HG02840 (cell line): ENCODE measurements around the gene CREB3L2.
"Not testable (repeated sequence)": the region's sequence is repeated elsewhere in the genome, so short reads cannot be mapped to it uniquely, and the experiment has no call there.

Experiments used
- ATAC-seq: cut with Tn5 transposase; IDR thresholded peaks from one replicate; pipeline ENCODE4 v1.9.1; 2021; ENCODE audit warnings: mild to moderate bottlenecking, moderate library complexity, moderate number of reproducible peaks; ENCODE audit not compliant: unreplicated experiment, low FRiP score

The CREB3L2 gene

DNA sequence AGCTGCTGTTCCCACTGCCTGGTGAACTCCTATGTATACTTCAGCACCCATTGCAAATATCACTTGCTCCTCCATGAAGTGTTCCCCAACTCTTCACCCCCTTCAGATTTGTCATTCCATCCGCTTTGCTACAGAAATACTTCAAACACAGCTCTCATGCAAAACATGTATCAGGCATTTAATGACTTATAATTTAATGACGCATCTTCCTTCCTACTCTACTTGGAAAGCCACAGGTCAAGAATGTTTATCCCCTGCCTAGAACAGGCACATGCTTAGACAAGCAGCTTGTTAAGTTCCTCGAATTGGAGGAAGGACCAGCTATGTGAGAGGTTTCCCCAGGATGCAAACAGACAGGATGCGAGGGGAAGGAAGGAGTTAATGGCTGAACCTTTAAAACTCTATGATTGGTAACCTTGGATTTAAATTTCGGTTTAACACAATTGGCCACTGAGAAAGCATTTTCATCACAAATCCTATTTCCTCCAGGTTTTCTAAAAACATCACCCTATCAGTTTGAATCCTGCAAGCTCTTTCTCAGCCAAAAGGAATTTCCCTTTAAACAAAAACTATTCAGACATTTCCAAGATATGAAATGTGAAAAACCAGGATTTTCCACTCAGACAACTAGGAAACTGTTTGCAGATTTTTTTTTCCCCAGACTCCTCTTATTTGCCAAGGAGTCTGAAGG lies 11.5 kb downstream of the CREB3L2 start:
- ATAC-seq = no peak

DNA sequence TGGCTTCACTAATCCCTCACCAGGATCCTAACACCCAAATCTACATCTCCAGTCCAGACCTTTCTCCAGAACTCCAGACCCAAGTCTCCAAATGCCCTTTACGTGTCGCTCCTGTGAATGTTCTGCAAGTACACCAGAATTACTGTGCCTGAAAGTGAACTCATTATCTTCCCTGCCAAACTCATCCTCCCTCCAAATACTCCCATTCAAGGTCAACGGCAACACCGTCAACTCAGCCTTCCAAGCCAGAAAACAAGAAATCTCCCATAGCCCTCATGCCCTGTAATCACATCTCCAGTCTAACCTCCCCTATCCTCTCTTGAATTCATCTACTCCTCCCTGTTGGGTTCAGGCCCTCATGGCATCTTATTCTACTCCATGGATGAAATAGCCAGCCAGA lies 12.3 kb downstream of the CREB3L2 start:
- ATAC-seq = no peak

DNA sequence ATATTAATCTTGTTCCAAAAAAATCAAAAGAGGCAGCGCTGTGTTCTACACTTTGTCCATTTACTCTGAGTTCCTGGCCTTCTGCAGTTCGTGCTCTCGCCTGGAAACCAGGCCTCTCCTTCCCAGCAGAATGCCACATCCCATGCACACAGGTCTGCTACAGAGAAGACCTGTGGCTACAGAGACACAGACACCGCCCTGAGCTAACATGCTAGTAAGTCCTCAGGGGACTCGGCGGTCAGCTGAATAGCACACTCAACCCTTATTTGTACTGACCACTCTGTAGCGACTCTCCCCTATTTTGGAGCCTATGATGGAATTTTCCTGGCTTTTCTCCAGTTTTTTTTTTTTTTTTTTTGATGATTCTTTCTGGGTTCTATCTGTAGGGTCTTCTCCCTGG lies 12.8 kb downstream of the CREB3L2 start:
- no peak for ATAC-seq

DNA sequence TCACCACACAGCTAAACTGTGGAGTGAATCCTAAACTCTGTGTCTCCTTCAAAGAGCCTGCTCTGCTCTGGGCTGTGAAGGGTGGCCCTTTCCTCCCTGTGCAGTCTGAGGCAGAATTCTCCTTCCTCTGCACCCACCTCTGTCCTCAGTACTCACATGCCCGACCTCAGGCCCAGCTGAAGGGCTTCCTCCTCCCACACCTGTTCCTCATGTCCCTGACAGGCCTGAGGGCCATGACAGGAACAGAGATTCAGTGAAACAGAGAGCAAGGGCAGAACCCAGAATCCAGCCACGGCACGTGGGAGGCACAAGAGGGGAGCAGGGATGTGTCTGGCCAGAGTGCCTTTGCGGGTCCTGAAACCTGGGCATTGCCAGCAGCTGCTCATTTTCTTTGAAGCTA lies 13.9 kb downstream of the CREB3L2 start:
- peak; percentile 46 for ATAC-seq

DNA sequence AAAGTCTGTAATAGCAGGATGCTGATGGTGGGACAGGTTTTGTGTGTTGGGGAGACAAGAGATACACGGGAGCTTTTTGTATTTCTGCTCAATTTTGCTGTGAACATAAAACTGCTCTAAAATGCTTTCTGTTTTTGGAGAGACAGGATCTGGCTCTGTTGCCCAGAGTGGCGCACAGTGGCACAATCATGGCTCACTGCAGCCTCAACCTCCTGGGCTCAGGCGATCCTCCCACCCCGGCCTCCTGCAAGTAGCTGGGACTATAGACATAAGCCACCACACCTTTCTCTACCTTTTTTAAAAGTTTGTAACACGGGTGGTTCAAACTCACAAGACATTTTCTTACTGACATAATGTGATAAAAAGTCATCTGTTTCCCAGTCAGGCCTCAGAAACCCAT lies 14.3 kb downstream of the CREB3L2 start:
- no peak for ATAC-seq

DNA sequence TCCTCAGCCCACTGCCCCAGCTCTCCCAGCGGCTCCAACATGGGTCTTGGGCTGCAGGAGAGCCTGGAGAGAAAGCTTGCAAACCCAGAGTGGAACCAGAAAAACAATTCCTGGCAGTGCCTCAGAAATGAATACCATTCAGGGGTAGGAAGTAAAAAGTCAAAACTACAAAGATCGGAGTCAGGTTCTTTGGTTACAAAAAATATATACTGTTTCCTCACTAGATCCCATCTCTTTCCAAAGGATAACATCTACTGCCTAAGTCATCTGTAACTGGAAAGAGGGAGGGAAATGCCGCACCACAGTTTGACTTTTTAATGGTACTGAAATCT lies 14.9 kb downstream of the CREB3L2 start:
- no peak for ATAC-seq

DNA sequence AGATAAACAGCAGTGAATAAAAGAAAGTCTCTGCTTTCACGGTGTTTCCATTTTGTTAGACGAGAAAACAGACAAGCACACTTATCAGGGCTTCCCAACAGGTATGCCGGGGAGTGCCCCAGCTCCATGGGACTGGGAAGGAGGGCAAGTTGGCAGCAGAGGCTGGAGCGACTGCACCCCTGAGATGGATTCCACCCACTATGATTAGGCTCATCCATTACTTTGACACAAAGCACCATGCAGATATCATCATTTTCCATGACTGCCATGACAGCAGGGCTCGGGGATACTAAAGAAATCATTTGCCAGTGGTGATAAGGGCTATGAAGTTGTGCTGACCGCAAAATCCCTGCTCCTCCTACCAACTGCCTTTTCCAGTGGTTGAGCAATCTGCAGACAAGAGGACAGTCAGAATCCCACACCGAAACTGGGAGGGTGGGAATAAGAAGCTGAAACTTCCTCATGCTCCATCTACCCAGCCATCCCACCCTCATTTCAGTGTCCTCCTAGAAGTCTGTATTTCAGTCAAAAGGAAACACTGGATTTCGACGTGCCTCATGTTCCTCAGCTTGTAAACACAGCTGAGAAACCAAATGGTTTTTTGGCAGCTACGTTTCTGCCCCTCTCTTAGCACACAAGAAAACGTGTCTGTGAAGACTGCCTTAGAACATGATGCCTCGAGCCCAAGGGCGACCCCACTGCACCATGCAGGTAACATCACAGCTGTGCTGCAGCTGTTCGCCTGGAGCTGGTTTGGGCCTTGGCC lies 15.5 kb downstream of the CREB3L2 start:
- ATAC-seq = no peak

DNA sequence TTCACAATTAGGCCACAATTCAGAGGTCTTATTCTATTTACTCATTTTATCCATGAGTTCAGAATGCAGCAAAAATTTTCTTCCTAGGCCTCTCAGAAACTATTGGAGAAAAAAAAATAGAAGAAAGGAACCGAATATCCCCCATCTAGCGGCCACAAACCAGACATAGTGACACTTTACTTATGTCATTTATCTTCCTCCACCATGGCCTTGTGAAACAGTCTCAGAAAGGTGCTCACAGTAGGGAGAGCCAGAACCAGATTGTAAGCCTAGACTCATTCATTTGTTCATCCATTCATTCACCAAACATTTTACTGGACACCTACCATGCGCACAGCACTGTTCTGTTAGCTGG lies 16.0 kb downstream of the CREB3L2 start:
- peak; percentile 37 for ATAC-seq

DNA sequence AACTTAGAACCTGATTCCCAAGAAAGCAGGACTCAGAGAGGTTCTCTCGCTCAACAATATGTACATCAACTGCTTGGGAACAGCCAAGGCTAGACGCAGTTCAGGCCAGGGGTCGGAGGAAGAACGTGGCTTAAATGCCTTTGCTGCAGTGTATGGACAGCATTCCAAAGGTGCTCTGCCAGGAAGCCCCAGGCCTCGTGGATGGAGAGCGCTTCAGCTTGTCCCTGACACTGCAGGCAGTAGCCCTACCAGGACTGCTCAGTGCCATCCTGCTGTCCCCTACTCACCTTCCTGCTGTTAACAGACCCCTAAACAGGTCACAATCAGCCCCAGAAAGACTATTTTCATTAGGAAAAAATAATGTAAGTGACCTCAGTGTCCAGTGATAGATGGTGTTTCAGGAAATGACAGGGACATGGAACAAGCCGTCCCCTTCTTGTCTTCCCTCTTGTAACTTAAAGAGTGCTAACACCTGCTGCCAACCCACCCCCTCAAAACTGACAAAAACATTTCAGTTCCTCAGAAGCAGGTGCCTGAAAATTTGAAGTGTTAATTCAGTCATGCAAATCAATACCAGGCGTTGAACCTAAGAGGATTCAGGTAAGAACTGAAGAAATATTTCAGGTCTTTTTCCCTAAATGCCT lies 16.5 kb downstream of the CREB3L2 start:
- peak; percentile 50 for ATAC-seq

DNA sequence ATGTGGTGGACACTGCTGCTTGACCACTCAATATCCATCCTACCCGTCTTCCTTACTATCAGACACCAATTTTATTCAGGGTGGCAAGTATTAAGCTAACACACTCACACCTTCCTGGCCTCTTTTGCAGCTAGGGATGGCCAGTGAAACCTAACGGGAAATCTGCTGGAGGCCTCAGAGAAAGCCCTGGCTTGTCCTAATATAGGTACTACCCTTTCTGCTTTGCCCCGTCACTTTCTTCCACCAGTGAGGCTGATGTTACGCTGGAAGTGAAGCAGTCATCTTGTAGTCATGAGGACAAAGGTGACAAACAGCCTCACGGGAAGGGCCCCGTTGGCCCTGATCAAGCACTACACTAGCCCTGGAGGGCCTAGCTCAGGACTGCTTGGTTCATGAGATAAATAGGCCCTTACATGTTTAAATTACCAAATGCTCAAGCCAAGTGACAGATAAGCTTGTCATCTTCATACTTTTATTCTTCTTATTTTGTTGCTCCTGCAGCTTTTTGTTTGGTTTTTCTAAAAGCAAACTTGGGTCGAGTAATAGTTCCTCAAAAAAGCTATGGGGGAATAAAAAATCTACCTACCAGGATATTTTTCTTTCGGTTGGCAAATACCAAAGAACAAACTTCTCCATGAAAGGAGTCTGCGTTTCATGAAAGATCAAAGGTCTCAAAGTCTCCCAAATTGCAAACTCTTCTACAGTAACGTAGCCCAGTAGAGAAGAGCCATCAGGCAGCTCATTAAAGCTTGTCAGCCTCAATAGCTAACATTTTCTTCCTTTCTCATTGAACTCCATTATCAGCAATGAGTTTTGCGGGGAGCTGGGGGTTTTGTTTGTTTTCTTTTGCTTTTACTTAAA lies 17.5 kb downstream of the CREB3L2 start:
- no peak for ATAC-seq

DNA sequence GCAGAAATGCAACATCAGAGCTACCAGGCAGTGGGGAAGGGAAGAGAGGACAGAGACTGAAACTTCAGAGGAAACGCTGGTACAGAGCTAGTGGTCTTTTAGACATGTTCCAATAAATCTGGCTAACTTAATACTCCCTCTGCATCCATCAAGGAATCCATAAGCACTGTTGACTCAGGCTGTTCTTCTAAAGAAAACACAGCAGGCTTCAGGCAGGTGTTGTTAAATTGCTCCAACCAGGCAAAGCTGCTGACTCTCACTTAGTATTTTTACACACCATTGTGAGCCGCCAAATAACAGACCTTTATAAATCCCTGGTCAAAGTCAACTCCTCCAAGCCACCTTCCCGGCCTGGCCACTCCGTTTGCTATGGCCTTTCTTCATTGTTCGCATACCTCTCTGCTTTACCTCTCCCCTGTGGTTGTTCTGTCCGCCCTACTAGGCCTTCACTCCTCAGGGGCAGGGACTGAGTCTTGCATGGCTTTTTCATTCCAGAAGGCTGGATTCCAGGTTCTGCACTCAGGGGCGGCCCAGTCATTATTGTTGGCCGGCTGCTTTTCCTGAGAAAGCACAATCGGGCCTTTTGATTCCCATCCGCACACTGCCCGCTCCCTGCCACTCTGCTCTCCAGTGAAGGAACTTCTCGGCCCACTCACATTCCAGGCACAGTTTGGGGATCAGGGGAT lies 18.4 kb downstream of the CREB3L2 start:
- no peak for ATAC-seq

DNA sequence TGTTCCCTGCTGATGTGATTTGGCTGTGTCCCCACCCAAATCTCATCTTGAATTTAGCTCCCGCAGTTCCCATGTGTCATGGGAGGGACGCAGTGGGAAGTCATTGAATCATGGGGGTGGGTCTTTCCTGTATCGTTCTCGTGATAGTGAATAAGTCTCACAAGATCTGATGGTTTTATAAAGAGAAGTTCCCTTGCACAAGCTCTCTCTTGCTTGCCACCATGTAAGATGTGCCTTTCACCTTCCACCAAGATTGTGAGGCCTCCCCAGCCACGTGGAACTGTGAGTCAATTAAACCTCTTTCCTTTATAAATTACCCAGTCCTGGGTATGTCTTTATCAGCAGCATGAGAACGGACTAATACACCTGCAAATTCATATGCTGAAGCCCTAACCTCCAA lies 19.5 kb downstream of the CREB3L2 start:
- ATAC-seq = not testable (repeated sequence)

DNA sequence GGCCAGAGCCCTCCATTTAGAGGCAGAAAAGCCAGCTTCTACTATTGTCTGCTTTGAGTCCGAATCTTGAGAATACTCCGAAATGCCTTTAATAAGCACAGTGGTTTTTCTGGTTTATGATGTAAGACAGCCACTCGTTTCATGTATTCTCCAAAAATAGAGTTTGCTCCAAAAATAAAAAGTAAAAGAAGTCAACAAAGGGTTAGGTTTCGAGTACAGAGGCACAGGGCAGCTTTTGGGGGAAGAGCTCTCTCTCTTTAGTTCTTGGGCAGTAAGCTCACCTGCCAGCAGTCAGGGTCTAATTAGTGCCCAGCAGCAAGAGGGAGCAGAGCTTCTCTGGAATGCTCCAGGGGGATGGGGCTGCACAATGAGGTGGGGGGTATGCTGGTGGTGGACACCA lies 20.2 kb downstream of the CREB3L2 start:
- ATAC-seq = peak; percentile 48

DNA sequence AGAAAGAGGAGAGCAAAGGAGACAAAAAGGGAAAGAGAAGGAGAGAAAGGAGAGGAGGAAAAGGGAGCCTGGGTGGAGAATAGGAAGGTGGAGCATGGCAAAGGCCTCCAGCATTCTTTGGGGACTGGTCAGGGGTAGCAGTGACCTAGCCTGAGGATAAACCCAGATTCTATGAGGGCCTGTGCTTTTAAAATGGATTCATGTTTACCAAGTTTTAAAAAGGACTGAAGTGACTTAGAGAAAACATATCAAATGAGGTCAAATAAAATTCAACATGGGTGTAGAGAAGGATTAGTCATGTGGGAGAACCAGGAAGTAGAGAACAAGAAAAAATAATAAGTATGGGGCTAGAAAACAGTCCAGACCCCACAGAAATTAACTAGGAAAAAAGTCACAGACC lies 20.7 kb downstream of the CREB3L2 start:
- no peak for ATAC-seq

DNA sequence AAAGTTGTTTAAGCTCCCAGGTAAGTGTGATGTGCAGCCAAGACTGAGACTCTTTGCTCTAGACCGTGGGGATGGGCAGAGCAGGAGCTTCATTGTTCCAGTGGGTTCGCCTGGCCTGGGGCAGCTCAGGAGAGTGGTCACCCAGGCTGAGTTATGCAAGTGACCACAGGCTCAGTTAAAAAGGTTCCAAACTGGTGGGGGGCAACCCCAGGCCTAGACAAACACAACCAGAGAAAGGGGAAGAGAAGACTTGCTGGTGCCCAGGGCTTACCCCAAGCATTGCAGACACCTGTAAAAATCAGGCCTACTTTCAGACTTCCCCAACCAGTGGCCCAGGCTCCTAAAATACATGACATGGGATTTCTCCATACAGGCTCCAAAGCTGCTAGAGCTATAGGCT lies 21.6 kb downstream of the CREB3L2 start:
- no peak for ATAC-seq

DNA sequence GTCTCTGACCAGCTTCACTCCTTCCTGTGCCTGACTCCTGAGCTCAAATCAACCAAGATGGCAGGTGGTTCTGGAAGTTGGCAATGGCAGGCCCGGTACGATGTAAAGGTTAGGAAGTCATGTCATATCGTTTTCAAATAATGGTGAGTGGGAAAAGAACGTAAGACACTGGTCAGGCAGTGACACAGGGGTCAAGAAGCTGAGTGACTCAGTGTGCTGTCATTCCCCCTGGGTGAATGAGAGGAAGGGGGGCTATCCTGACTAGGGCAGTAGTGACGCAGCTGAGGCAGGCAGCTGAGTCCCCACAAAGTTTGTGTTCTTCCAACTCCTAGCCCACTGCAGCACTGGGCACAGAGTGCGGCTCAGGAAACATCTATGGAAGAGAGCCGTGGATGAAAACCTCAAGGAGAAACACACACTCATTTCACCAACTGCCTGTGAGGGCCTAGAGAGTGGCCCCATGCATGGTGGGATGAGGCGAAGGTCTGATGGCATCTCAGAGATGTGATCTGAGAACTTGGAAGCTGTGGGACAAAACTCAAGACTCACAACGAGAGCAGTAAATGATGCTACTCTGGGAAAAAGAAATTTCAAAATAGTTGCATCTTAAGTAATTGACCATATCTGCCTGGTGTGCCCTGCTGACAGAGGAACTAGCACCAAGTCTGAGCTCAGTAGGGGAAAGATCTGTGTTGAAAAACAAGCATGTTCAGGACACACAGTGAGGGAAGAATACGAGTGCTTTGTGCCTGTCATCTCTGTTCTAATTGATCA lies 23.2 kb downstream of the CREB3L2 start:
- ATAC-seq = no peak

DNA sequence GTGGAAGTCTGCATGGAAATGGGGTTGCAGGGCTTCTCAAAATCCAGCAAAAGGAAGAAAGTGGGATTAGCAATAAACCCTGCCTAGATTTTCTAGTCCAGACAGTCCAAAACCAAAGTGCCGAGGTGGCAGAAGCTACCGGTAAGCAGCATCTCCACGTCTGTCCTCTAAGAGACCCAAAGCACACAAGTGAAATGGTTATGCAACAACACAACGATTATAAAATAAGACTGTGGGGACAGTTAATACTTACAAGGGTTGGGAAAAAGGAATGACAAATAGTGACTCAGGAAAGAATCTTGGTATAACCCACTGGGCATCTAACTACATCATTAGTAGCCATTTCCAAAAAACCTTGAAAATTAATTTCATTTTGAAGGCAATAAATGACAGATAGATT lies 24.7 kb downstream of the CREB3L2 start:
- no peak for ATAC-seq

DNA sequence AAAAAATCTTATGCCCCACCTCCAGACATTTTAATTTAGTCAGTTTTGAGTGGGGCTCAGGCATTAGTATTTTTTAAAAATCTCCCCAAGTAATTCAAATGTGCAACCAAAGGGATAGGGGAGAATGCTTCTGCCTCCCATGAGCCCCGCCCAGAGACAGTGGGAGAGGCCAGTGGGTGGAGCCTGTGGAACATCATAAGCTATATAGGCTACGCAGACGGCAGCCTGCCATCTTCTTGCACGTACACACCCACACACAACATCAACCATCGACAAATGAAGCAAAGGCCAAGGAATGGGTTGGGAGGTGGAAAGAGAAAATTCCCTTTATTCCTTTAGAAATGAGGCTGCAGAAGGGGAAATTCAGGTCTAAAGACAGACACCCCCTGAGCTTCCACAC lies 25.2 kb downstream of the CREB3L2 start:
- ATAC-seq = no peak

DNA sequence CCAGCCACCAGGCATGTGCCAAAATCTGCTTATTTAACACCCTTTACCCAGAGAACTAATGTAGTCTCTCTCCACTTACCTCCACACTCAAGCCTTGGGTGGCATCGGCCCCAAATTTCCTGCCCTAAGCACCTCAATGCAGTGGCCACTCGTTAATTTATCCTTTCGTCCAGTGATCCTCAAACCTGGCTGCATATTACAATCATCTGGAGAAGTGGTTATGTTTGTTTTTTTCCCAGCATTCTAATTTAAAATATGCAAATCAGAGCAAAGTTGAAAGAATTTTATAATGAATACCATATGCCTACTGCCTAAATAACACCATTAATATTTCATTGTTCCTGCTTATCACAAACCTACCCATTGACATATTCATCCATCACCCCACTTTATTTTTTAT lies 25.7 kb downstream of the CREB3L2 start:
- ATAC-seq = no peak

DNA sequence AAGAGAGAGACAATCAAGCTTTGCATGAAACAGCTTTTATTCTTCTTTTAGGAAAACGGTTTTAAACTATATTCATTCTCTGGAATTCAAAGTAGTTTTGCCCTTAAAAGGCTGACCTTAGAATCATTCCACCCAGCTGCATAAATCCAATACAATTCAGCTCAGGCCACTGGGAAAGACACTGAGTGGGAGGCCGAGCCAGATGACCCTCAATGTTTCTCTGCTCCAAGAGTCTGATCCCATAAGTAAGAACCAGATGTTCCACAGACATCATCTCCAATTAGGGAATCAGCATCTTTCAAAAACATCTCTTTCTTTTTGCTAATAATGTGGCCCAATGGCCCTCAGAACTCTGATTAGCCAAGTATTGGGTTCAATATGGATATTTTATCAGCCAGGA lies 26.1 kb downstream of the CREB3L2 start:
- no peak for ATAC-seq
